SKM-1 (cell line): ENCODE data around the gene RBM38.
A peak's percentile ranks its signal among the peaks of the same experiment; 100 is the strongest.

ENCODE experiments used
- DNase-seq: peaks from one replicate; lab custom pipeline; 2025; ENCODE audit not compliant: unreplicated experiment; lab: John Stamatoyannopoulos, UW

Gene RBM38

GRCh38 chr20:57374931-57375651, 16.1 kb upstream of the RBM38 start:
- DNase-seq, result peak; percentile 71

- no peak for DNase-seq
Observed at GRCh38 chr20:57375652-57376230, 15.5 kb upstream of the RBM38 start.

- DNase-seq, result no peak
Observed at GRCh38 chr20:57377350-57377749, 13.8 kb upstream of the RBM38 start.

- no peak for DNase-seq
Observed at GRCh38 chr20:57378107-57378506, 13.1 kb upstream of the RBM38 start.

- DNase-seq, result no peak
Observed at GRCh38 chr20:57378646-57379262, 12.4 kb upstream of the RBM38 start.

- no peak for DNase-seq
Observed at GRCh38 chr20:57379263-57379647, 11.9 kb upstream of the RBM38 start.

- DNase-seq, result no peak
Observed at GRCh38 chr20:57380081-57380750, 11.0 kb upstream of the RBM38 start.

- DNase-seq, result peak; percentile 63
Observed at GRCh38 chr20:57381596-57382503, 9.3 kb upstream of the RBM38 start.

GRCh38 chr20:57382516-57382915, 8.7 kb upstream of the RBM38 start:
- no peak for DNase-seq

GRCh38 chr20:57383447-57384347, 7.5 kb upstream of the RBM38 start:
- DNase-seq, result no peak

GRCh38 chr20:57384486-57384885, 6.7 kb upstream of the RBM38 start:
- no peak for DNase-seq

GRCh38 chr20:57384953-57385761, 6.0 kb upstream of the RBM38 start:
- DNase-seq, result no peak

- DNase-seq, result no peak
Observed at GRCh38 chr20:57385940-57386339, 5.3 kb upstream of the RBM38 start.

- DNase-seq, result no peak
Observed at GRCh38 chr20:57386762-57387161, 4.4 kb upstream of the RBM38 start.

GRCh38 chr20:57387463-57387862, 3.7 kb upstream of the RBM38 start:
- no peak for DNase-seq

GRCh38 chr20:57387945-57388371, 3.2 kb upstream of the RBM38 start:
- no peak for DNase-seq

GRCh38 chr20:57388953-57389694, 2.1 kb upstream of the RBM38 start:
- DNase-seq, result peak; percentile 47
